Stimulated activated CD4-positive, alpha-beta T cell treated with anti-CD3 and anti-CD28 coated beads, Interleukin-1b, Interleukin-23, amount 100 ng/mL, for 24 hours (primary cell): Measurements from ENCODE around the gene ZBTB24.
"Not testable (repeated sequence)": the region's sequence is repeated elsewhere in the genome, so short reads cannot be mapped to it uniquely, and the experiment has no call there.

Experiments
- DNase-seq, 4 experiments: peaks; one replicate each; pipeline ENCODE4 v3.0.0-alpha.2; 2020; ENCODE audit warnings: low read depth in 4 of 4, low spot score in 1 of 4

ZBTB24 gene

DNA sequence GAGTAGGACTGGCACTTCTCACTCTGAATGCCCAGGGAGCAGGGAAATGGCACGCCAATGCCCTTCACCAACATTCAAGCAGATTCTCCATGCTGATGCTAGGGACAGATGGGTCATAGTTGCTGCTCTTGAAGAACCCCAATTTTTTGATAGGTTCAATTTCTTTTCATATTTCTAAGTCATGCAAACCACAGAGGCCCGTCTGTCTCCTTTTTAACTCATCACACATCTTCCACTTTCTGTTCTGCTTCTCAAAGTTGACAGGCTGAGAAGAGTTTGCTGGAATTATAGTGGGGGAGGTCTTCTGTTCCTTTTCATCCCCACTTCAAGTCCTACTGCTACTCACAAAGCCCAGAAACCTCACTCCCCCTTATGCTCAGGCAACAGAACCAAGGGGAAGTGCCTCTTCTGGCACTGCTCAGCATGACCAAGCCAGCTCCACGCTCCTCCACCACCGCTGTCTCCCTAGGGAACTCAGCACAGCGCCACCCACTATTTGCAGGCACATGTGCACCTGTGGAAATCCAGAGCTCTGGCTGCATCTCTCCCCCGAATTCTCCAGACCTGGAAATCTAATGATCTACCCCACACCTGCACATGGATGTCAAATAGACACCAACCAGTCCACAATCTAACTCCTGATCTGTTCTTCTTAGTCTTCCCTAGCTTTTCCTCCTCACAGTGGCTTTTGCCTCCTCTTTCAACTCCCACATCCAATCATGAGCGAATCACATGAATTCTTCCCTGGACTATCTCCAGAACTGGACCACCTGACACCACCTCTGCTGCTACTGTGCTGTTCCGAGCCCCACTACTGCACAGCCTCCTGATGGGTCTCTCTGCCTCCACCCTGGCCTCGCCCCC lies 10.7 kb downstream of the ZBTB24 start:
- no peak for DNase-seq

GRCh38 chr6:109471105-109471810 lies 11.8 kb downstream of the ZBTB24 start:
- no peak for DNase-seq

DNA sequence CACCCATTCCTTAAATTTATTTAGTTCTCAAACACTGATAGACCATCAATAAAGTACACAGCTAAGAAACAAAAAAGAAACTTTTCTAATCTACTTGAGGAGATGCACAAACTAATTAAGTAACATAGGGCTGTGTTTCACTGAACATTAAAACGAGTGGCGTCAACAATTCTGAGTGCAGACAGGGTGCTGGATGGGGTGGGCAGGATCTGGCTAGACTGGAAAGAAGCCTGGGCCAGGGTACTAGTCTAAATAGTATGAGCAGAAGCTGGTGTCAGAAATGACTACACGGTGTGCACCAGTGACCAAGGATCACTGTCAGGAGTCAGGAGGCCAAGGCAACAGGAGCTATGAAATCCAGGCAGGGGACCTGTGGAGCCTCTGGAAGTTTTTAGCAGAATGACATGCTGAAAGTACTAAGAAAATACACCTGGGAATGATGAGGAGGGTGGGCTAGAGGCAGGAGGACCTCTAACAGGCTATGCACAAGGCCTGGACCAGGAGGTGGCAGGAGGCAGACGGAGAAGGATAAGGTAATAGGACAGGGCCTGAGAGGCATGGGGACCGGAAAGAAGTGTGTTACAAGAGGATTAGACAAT lies 13.3 kb downstream of the ZBTB24 start:
- DNase-seq, result no peak

DNA sequence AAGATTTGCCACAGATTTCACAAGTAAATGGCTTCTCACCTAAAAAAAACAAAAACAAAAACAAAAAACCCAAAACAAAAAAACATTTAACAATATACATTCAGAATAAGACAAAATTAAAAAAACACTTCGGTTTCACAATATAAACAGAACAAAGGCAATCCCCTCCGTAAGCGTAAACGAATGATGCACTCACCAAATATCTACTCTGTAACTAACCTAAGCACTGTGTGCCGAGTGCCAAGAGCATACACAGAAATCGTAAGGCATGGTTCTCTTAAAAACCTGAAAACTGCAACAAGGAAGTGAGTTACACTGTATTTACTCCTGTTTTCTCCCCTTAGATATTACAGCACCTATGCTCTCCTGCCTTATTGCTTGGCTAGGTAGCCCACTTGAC lies 15.3 kb downstream of the ZBTB24 start:
- DNase-seq, result no peak

DNA sequence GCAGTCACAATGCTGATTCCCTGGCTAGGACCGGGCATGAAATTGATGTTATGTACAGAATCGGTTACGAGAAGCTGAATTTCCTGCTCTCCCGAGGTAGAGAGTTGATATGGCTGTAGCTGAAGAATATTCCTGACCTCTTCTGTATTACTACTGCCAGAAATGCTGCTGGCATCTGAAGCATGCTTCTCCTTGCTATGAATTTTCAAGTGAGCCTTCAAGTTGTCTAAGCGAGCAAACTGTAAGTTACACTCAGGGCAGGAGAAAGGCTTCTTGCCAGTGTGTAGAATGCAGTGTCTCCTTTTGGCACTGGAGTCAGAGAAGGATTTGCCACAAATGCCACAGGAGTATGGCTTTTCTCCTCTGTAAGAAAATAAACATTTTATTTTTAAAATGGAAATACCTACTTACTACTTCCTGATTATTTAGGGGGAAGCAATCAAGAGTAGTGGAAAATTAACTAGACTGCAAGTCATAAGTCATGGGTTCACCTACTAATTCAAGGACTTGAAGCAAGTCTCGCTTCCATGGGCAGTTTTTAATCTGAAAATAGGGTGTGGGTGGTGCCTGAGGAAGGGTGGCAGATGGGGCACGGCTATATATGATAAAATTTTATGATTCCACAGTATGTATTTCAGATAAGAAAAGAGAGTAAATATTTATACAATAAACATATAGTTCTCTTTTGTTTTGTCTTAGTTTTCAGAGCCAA lies 16.7 kb downstream of the ZBTB24 start:
- DNase-seq, result no peak

DNA sequence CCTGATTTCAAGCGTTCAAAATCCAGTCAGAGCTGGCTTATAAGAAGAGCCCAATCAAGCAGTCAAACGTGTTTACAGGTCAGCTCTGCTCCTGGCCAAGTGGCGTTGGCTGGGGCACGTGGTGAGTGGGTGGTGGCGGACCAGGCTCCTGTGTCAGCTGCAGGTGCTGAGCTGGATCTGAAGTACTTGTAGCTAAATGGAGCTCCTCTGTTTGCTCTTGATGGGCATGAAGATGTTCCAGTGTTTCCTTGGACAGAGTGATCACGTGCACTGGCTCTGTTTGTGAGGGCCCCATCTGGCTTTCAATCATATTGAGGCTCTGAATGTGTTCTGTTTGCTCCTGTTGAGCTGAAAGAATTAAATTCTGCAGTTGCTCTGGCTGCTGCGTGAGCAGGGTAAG lies 17.2 kb downstream of the ZBTB24 start:
- DNase-seq, result no peak

GRCh38 chr6:109461733-109462526 lies 21.1 kb downstream of the ZBTB24 start:
- DNase-seq, result no peak

GRCh38 chr6:109461205-109461604 lies 21.8 kb downstream of the ZBTB24 start:
- DNase-seq, result not testable (repeated sequence)

GRCh38 chr6:109460161-109460829 lies 22.7 kb downstream of the ZBTB24 start:
- no peak for DNase-seq

GRCh38 chr6:109458774-109459531 lies 24.1 kb downstream of the ZBTB24 start:
- DNase-seq, result no peak

GRCh38 chr6:109457562-109457996 lies 25.4 kb downstream of the ZBTB24 start:
- no peak for DNase-seq

GRCh38 chr6:109456710-109457561 lies 26.1 kb downstream of the ZBTB24 start:
- DNase-seq, result no peak

- DNase-seq, result no peak
These were observed 26.9 kb downstream of the ZBTB24 start for GRCh38 chr6:109456111-109456583.

GRCh38 chr6:109455437-109456110 lies 27.4 kb downstream of the ZBTB24 start, which contains the start of gene MICAL1:
Gene MICAL1 (minus strand): TSS chr6:109455772. CDS start chr6:109454196, 1,576 bp downstream.
- peak in 2 of 4 experiments; percentile 25 to 41 for DNase-seq

DNA sequence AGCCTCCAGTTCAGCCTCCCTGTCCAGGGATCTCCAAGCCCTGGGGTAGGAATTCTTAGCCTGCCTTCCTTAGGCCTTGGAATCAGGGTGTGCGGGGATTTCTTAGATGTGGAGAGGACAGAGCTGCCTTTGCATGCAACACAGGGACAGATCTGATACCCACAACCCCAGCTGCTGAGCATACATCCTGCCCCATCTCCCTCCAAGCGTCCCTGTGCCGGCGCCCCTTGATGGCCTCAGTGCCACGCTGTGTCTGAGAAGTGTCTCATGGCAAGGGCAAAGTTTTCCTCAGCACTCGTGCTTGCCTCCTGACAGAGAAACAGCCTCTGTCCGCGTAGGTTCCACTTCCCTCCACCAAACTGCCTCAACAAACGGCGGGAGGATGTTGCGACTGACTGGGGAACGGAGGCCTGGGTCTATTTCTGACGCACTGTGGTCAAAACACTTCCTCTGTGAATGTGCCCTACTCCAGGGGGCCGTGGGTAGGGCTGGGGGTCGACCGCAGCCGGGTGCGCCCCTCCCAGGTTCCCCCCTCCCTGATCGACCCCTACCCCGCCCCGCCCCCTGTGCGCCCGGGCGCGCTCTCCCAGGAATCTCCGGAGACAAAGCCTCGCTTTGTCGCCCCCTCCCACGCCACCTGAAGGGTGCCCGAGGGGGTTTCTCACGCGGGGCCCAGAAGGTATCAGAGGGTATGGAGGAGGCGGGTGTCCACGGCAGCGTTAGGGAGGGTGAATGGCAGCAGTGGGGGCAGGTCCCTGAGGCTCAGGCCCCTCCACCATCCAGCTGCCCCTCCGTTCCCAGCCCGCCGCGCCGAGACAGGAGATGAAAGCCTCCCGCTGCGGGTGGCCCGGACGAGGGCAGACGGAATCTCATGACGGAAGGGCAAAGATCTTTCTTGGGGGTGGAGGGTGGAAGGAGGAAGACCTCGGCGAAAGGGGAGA lies 28.3 kb downstream of the ZBTB24 start:
- DNase-seq, result peak in 2 of 4 experiments; percentile 22 to 44
